ENCODE measurements around the gene DNER. TPM values are rescaled to one million over a fixed set of nuclear protein-coding genes. Genes with fewer than 3 reads are reported as not detected.

DNER gene
- total and polyA plus RNA-seq, 2 donors (not counting 3 experiments of a cell fraction or from before 2014, with no cell fraction given), result 0.01 TPM; not detected in 1

GRCh38 chr2:229543176-229543873 lies 171.0 kb downstream of the DNER start:
- H4K20me1 ChIP-seq (replicated peaks; ENCODE audit: control insufficient read depth, extremely low read depth, insufficient read depth, low read length), result no peaks in the 10 kb centered on the region
- H3K4me1 ChIP-seq (ENCODE audit: control insufficient read depth, extremely low read depth, insufficient read depth, low read length), result no peaks in the 10 kb centered on the region
- no peaks in the 10 kb centered on the region for H3K36me3 ChIP-seq (ENCODE audit: control insufficient read depth in 2 of 2, extremely low read depth in 1 of 2, insufficient read depth in 2 of 2, low read length in 2 of 2)
- no peak for TF ChIP-seq MAX (IDR thresholded peaks at IDR 0.05; ENCODE audit: insufficient read depth, insufficient read length)
- no peak for TF ChIP-seq CTCF (IDR thresholded peaks at IDR 0.05; ENCODE audit: extremely low read depth in 1 of 2, insufficient read depth in 1 of 2, low read depth in 1 of 2, low read length in 2 of 2)
- TF ChIP-seq JUN (IDR thresholded peaks at IDR 0.05; ENCODE audit: borderline replicate concordance, insufficient read depth, insufficient read length, low read depth), result no peak
- TF ChIP-seq MYC (IDR thresholded peaks at IDR 0.05; ENCODE audit: low read depth, low read length), result no peak
- no peak for TF ChIP-seq POLR2A (IDR thresholded peaks at IDR 0.05; ENCODE audit: low read depth, low read length)
- no peak for TF ChIP-seq EZH2 (IDR thresholded peaks at IDR 0.05; ENCODE audit: borderline replicate concordance, low read depth, low read length, severe bottlenecking)
- TF ChIP-seq FOS (IDR thresholded peaks at IDR 0.05; ENCODE audit: borderline replicate concordance, insufficient read depth, low read length), result no peak
- no peak for TF ChIP-seq GATA2 (IDR thresholded peaks at IDR 0.05; ENCODE audit: insufficient read depth, insufficient read length, low read depth, low read length)
- no peak for TF ChIP-seq POLR2AphosphoS5 (IDR thresholded peaks at IDR 0.05; ENCODE audit: insufficient read depth, low read depth, low read length)
- H3K9me3 ChIP-seq (replicated peaks; ENCODE audit: control insufficient read depth, insufficient read depth, low read length), result peaks cover 1% of the 10 kb centered on the region
- no peak overlapping the region for H3K27ac ChIP-seq (ENCODE audit: insufficient read depth, low read depth, low read length)
- no peaks in the 10 kb centered on the region for H3K27me3 ChIP-seq (ENCODE audit: control insufficient read depth in 2 of 2, insufficient read depth in 2 of 2, low read length in 2 of 2)
- POLR2A ChIA-PET, result no interaction called here
- dilution Hi-C loops (cut with MboI; ENCODE audit: extremely low pct_ligation_motif_present, low sequenced_read_pairs), result no loop called here
- intact Hi-C loops (cut with micrococcal nuclease), result no loop called here
- CTCF ChIA-PET, result interaction anchor here (0.8 kb wide), 1 partner anchor 28 kb away, joined by 3 read pairs; no protein-coding TSS in a partner anchor
- no peak overlapping the region for H3K4me3 ChIP-seq (replicated peaks in 1 of 3; ENCODE audit: insufficient read depth in 1 of 3, low read depth in 1 of 3, low read length in 3 of 3)
- no TSS peak for BruUV-seq (replicated peaks)
- no peaks in the 10 kb centered on the region for H3K79me2 ChIP-seq (ENCODE audit: control insufficient read depth, insufficient read depth, low read length)
- DNase-seq (ENCODE audit: low read depth, low spot score) (no peak), FAIRE-seq (no peak)
- no peak overlapping the region for H2AFZ ChIP-seq (ENCODE audit: low read depth, low read length)
- no peak overlapping the region for H3K9ac ChIP-seq (replicated peaks; ENCODE audit: extremely low read depth, insufficient read depth, low read length)
- no peaks in the 10 kb centered on the region for H3K9me1 ChIP-seq (replicated peaks; ENCODE audit: control insufficient read depth, extremely low read depth, insufficient read depth, low read length)
- no peak overlapping the region for H3K4me2 ChIP-seq (ENCODE audit: insufficient read depth, low read length)
